ENCODE measurements around the gene PDZD2.
"Not testable (repeated sequence)": the region's sequence is repeated elsewhere in the genome, so short reads cannot be mapped to it uniquely, and the experiment has no call there.

The PDZD2 gene

DNA sequence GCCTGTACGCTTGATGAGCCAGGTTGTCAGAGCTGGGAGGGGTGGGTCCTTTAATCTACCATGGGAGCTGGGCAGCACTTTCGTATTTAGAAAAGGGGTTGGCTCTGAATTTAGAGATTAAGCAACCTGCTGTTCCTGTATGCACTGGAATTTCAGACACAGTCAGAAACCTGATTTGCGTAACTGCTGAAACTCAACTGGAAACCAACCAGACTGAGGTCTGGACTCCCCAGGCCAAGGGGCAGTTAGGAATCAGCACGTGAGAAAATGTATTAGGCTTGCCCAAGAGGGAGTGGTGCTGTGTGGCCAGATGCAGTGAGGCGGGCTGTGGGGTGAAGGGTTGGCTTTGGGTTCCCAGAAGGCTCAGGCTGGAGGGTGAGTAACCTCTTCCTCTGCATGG, 300.2 kb downstream of the PDZD2 start:
- DNase-seq = no peak

DNA sequence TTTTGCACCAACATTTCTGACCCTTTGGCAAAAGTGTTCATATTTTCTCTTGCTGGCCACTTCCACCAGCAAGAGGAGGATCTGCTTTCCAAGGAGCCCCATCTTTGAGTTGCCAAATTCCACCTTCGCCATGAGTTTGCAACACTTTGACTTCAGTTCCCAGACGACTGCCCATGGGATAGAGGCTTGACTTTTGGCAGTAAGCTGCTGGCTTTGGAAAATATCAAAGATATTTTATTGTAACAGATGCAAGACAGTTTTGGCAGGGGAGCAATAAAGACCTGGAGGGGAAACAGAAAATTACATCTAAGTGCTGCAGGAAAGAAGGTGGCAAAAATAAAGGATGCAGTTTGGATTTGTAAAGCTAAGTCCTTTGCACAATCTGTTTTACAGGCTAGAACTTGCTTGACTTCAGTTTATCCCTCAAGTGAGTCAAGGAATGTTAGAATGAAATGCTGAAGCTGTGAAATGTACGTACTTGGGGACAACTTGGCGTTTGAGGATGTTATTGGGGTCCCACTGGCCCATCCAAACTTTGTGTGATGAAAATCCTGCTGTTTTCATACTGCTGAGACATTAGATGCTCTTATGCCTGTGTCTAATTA, 302.3 kb downstream of the PDZD2 start:
- DNase-seq = no peak

DNA sequence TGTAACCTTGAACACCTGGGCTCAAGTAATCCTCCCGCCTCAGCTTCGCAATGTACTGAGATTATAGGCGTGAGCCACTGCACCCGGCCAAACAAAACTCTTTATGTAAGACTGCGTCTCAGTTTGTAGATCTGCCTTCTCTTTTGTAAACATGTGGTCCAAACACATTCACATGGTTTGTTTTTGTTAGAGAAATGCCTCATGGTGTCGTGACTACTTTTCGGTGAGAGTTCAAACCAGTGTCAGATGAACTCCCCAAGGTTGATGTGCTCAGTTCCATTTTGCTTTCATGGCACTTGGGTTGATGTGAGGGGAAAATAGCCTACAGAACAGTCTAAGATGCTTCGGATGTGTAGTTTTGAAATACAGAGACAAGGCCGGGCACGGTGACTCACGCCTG, 303.6 kb downstream of the PDZD2 start:
- no peak for DNase-seq

DNA sequence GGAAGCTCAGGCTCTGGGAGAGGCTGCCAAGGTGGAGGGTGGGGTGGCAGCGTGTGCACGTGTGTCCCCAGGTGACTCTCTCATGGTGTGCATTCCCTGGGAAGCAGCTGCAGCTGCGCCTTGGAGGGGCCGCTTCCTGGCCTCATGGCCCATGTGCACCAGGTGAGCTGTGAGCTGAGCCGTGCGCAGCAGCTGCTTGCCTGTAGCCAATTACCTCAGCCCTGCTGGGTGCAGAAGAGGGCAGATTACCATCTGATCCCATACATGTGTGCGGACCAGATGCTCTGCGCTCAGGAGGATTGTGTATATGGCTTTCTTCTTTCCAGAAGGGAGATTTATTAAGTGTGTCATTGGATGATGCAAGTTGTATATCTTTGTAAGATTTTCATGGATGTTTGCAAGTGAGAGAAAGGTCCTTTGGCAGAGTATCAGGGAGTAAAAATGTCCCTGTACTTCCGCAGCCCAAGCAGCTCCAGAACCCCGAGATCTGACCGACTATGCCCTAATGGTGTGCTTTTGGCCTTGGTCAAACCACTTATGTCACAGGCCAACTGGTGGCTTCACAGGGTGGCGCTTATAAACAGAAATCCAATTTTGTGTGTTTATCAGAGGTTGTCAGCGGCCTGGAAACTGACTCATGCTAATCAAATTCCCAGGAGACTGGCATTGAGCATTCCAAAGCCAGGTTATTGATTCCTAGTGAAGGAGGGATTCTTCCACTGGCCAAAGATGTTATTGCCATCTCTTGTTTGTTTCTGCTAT, 305.9 kb downstream of the PDZD2 start:
- DNase-seq = no peak

DNA sequence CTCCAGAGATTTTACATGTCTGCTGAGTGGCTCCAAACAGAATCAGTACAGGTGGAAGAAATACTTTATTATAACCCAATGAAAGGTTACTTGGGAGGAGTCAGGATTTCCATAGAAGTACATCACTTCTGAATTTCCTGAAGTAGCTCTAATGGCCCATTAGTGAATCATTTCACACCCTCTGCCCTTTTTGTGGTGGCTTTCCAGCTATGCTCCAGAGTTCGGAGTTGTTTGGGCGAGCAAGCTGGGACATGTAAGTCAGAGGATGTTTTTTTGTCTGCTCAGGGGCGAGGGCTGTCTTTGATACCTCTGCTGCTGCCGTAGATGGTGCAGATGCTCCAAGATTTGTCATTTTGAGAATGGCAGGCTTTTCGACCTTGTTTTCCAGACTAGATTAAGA, 309.1 kb downstream of the PDZD2 start:
- DNase-seq = no peak

DNA sequence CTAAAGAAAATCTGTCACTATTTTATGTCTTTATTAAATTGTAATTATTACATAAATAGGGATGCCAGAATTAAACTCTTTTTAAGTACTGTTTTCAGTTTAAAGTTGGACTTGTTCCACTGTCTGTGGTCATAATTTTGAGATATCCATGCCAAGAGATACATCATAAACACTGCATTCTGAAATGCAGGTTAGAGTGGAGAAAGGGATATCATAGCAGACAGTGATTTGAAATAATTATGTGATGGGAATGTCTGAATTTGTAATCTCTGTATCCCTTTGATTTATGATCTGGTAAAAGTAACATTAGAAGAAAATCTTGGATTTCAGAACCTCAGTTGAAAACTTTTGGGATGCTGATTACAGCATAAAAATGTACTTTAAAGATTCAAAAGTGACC, 313.1 kb downstream of the PDZD2 start:
- DNase-seq = no peak

DNA sequence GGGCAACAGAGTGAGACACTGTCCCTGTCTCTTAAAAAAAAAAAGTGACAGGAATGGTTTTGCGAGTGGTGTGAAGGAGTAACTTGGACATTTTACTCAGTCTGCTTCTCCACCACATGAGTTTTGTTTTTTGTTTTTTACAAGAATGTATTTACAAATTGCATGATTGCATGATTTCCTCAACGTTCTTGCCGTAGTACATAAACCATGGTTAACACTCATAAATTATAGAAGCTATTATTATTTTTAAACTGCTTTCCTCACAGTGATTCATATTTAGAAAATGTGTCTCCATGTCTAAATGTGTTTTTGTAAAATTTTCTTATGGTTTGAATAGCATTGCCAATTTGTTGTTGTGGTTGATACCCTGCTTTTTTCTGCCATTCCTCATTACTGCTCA, 315.2 kb downstream of the PDZD2 start:
- DNase-seq = no peak

DNA sequence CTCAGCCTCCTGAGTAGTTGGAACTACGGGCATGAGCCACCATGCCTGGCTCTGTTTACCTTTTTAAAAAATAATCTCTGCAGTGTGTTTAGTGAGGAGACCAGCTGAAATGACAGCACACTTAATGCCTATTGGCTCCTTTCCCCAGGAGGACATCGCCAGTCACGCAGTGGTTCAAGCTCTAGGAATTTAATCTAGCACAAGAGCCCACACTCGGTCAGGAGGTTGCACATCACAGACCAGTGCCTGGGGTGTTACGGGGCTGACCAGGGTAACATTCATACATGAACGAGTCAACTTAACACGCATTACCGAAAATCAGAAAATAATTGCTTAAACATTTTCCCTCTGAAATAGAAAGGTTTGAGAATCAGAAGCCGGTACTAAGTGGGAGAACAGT, 318.2 kb downstream of the PDZD2 start:
- DNase-seq = no peak

DNA sequence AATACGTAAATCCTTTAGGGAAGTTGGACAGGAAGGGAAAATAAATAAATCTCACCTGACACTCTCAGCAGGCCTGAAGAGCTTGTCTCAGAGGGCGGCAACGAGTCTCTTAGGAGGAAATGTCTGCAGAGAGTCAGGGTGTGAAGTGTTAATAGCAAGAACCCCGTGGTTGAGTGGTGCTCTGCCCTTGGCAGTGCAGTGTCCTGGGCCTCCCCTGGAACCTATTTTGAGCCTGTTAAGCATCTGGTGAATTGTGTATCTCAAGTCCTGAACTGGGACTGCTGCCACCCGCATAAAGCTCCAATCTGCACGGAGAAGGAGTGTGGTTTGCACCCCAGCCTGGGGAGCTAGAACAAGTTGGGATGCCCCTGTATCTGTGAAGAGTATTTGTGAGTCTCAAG, 323.4 kb downstream of the PDZD2 start:
- DNase-seq = no peak

DNA sequence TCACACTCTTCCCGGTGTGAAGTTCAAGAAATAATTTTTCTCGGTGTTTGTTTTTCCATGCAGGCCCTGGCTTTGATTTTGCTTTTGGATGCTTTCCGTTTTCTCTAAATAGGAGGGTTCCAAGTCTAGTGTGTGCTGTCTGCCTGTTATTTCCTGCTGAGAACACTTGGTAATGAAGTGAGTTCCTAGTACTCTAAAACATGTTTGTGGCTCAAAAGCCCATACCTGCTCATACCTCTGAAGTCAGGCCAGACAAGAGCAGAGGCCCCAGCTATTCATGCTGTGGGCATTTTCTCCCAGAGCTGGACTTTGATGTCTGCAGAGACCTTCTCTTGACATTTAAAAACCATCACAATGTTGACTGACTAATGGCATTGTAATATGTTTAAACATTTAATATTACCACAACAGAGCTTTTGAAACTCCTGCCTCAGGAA, 324.0 kb downstream of the PDZD2 start:
- no peak for DNase-seq

DNA sequence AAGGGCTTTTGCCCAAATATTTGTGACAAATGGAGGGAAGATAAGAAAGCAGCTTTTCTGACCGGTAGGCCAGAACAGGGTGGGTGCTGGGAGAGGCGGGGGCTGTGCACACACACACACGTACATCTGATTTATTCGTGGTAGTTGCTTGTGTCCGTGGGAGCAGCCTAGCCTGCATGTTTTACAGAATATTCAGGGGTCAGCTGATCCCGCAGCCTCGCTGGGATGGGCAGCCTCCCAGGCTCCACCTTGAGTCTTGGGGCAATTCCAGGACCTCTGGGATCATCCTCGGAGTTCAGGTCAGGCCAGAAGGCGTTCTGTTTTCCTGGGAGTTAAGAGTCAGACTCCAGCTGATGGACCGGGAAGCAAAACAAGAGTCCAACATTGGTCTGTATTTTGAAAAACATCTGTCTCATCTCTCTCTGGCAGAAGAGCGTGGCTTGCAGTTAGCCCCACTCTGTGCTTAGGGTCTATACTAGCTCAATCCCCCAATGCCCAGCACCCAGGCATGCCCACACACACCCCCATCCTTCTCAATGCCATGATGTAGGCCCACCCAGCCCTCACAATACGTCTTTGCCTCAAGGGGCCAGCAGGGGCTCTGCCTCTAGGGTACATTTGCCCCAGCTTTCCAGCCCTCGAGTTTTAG, 324.6 kb downstream of the PDZD2 start:
- no peak for DNase-seq

DNA sequence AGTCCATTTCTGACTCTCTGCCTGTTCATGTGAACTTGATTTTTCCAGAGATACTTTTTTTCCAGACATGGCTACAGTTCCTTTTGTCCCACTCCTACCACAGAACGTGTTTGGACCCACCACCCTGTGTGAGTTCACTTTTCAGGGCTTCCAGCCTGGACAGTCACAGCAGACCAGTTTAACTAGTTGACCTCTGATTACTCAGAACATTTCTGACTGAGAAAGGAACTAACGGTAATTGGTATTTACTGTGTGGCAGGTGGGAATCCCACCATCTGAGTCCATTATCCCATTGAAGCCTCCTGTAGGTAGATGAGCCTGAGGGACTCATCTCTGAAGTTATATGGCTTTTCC, 325.1 kb downstream of the PDZD2 start:
- DNase-seq = no peak

DNA sequence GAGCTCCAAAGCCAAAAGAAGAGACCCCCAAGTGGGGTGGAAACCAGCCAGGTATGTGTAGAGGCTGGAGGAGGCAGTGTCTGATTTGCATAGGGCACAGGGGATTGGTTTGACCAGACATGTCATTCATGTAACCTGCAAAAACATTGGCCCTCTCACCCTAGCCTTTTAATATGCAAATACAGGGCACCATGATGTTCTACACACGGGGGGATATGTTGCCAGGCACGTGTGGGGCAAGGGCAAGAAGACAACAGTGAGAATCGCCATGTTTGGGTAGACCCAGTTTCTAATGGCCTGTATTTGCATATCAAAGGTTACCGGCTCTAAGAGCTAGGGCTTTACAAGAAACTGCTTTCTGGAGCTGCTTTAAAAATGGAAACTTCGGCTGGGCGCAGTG, 326.3 kb downstream of the PDZD2 start:
- no peak for DNase-seq

DNA sequence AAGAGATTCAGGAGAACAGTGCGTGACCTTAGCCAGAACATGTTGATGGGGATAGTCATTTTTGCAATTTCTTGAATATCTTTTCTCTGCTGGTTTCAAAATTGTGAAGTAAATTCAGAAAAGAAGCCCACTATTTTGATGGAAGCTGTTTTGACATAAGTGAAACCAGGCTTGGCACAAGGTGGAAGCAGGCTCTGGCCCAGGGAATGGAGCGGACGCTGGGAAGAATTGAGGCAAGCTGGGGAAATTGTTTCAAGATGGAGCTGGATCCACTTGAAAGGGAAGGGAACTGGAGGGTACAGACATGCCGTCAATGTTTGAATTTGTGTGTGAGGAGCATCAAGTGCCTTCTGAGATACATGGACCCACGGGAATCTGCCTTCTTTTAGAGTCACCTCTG, 328.0 kb downstream of the PDZD2 start:
- no peak for DNase-seq

DNA sequence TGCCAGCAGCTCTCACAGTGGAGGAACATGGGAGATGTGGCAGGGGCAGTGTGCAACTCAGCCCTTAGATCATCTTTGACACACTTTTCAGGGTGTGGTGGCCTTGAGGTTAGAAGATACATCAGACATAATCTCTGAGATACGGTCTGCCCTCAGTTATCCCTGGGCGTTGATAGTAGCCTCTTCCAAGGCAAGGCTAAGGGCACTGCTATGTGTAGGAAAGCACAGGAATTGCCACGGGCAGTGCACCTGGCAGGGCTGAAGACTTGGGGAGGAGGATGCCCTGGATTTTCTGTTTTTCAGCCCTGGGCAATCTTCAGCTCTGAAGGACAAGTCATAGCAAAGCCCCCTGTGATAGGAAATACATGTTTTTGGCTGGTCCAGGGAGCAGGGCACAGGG, 328.5 kb downstream of the PDZD2 start:
- no peak for DNase-seq

DNA sequence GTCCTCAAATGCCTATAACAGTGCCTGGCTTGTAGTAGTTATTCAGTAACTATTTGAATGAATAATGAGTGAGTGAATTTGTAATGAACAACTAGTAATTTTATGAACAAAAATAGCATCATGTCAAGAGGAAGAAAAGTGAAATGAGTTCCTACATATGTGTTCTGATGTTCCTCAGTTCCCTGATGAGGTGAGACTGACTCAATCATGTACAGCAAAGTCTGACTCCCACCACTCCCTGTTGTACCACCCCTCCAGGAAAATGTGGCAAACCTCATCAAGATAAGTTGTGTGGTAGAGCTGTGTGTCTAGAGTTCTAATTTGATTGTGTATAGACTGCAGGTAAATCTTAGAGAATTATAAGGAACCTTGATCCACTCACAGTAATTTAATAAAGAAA, 333.6 kb downstream of the PDZD2 start:
- DNase-seq = peak; percentile 8

DNA sequence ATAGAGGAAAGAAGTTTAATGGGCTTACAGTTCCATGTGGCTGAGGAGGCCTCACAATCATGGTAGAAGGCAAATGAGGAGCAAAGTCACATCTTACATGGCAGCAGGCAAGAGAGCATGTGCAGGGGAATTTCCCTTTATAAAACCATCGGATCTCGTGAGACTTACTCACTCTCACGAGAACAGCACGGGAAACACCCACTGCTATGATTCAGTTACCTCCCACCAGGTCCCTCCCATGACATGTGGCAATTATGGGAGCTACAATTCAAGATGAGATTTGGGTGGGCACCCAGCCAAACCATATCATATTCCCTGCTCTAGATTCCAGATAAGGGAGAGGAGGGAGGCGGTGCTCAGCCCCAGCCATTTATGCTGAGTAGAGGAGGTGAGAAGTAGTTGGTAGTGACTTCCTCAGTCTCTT, 336.3 kb downstream of the PDZD2 start:
- DNase-seq = not testable (repeated sequence)

DNA sequence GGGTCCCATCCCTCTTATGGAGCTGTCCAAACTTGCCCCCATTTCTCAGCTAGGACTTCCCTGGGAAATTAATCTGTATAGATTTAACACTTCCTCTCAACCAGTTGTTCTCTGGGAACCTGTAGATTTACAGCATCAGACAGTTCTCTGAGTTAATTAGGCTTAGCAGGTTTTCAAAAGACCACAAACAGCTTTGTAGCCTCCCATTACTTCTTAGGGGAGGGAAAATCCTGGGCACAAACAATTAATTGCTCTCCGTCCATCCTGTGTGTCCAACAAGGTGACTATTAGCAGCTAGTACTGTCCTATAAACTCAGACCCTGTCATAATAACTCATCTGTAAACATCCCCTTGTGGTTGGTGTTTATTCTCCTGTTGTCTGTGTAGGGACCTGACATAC, 337.2 kb downstream of the PDZD2 start:
- DNase-seq = no peak

DNA sequence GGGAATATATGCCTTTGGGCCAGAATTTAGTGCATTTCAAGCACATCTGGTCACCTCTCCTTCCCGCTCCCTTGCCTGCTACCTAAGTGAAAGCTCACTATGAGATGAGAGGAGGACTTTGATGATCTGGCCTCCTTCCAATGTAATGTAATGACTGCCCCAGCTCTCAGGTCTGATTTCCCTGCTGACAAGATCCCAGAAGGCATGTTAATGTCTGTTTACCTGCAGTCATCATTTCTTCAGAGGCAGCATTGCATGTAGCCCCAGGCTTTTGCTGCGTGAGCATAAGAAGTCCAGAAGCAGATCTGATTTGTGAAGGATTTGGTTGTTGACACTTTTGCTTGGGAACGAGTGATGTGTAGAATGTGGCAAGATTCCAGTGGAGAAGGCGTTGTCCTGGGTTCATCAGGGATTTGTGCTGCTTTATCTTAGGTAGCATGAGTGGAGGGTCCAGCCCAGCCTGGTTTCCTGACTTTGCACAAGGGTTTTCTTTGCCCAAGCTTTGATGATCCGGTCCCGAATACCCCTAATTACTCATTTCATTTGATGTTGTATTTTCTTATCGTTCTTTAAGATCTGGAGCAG, 342.5 kb downstream of the PDZD2 start:
- no peak for DNase-seq

DNA sequence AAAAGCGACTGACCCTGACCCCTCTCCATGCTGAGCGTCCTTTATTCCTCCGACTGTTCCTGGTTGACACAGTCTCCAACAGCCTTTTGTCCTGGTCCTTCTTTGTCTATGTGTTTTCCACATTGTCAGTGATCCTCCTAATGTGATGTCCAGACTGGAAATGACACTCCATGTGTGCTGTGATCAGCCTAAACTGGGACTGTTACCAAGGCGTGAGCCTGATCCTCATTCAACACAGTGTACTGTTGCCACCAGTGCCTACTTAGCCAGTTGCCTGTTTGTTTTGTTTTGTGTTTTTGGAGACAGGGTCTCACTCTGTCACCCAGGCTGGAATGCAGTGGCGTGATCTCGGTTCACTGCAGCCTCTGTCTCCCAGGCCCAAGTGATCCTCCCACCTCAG, 343.1 kb downstream of the PDZD2 start:
- no peak for DNase-seq

DNA sequence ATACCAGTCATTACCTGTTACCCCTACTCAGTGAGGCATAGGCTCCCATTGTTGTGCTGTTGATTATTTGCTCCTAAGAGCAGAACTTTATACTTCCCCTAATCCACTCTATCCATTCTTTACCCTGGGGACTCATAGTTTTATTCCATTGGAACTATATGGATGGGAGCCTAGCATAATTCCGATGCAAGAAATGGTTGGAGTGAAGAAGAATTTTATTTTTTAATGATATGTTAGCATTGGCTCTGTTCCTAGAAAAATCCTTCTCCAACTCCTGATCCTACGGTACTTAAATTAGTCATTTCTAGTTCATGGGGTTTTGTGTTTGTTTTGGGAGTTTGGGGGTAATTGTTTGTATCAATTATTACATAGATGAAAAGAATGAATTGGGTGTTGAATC, 343.7 kb downstream of the PDZD2 start:
- DNase-seq = no peak

DNA sequence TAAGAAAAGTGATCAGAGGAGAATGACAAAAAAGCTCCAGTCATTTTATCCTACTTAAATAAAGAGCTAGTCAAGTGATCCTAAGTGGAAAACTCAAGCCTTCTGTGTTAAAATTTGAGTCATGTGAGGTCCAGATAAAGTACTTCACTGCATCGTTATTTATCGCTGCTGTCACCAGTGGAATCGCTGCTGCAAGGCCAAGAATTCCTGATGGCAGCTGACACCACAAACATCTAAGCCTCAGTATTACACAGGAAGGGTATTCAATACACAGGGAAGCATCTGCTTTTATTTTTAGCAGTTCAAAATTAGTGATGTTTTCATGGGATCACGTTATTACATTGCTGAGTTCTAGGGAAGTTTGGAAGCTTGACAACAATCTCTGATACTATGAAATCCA, 344.9 kb downstream of the PDZD2 start:
- DNase-seq = no peak

DNA sequence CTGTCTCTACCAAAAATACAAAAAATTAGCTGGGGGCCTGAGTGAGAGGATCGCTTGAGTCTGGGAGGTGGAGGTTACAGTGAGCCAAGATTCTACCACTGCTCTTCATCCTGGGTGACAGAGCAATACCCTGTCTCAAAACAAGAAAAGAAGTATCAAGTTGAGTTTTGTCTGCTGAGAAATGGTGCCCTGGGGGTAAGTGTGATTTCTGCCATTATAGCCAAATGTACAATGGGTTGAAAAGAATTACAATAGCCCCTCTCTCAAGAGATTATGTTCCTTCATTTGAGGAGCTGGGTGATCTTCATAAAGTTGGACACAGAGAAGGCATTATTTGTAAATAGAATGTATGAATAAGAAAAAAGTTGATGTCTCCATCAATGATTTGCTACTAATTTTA, 345.8 kb downstream of the PDZD2 start:
- no peak for DNase-seq

DNA sequence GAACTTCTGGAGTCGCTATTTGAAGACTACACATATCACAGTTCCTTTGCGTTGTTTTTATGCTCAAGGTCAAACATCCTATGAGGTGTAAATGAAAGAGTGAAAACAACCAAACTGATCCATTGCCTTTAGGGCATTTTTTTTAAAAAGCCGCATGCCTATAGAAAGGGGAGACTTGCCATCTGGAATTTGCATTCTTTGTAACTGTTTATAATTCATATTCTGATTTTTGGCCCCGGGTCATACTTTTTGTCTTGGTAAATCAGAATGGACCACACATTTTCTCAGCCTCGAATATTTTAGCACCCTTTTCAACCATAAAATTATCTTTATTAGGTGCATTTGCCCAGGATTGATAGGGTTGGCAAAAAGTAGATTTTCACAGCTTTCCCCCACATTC, 347.2 kb downstream of the PDZD2 start:
- DNase-seq = no peak

Data from activated CD4-positive, alpha-beta T cell treated with anti-CD3 and anti-CD28 coated beads, Interleukin-2, amount 50 U/mL, for 16 hours (primary cell).